Measurements from ENCODE around the gene GPR101.
"Not testable (repeated sequence)": the region's sequence is repeated elsewhere in the genome, so short reads cannot be mapped to it uniquely, and the experiment has no call there.

The GPR101 gene

GRCh38 chrX:137025930-137026329, 7.9 kb downstream of the GPR101 start:
- no peak for DNase-seq

- DNase-seq: not testable (repeated sequence)
Measured at GRCh38 chrX:137000236-137000635, 33.6 kb downstream of the GPR101 start.

- DNase-seq: no peak
Measured at GRCh38 chrX:136999024-136999423, 34.8 kb downstream of the GPR101 start.
